Hematopoietic multipotent progenitor cell treated with erythropoietin and hydrocortisone succinate and interleukin-3 and kit ligand, for 4 days (in vitro differentiated cells): Measurements from ENCODE around the gene RAB6B.

Source experiments
- DNase-seq: peaks from one replicate; pipeline ENCODE4 v3.0.0-alpha.2; 2015

The RAB6B gene

GRCh38 chr3:133833880-133834620, 61.6 kb downstream of the RAB6B start:
- DNase-seq: peak; percentile 39

- DNase-seq: no peak
Observed at GRCh38 chr3:133833267-133833666, 62.4 kb downstream of the RAB6B start.

- no peak for DNase-seq
Observed at GRCh38 chr3:133832802-133833144, 62.9 kb downstream of the RAB6B start.

- no peak for DNase-seq
Observed at GRCh38 chr3:133831966-133832801, 63.5 kb downstream of the RAB6B start.

GRCh38 chr3:133830071-133830470, 65.6 kb downstream of the RAB6B start:
- no peak for DNase-seq

- DNase-seq: no peak
Observed at GRCh38 chr3:133829310-133829707, 66.4 kb downstream of the RAB6B start.

GRCh38 chr3:133828576-133829309, 66.9 kb downstream of the RAB6B start:
- no peak for DNase-seq

- no peak for DNase-seq
Observed at GRCh38 chr3:133827684-133828083, 68.0 kb downstream of the RAB6B start.

DNA sequence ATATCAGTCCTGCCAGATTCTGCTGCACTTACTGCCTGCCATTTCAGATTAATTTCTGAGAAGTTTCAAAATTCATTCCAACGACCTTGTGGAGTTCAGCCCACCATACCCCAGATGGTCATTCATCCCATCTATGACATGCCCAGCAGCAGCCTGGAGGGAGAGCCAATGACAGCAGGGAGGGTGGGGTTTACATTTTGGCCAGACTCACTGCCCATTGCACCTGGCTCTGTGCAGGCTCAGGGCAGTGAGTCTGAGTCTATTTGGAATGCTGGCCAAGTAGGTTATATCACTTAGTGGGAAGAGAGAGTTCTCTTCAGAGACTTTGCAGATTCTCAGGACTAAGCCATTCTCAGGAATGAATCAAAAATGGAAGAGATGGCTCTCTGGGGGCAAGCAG, 68.5 kb downstream of the RAB6B start:
- no peak for DNase-seq

- no peak for DNase-seq
Observed at GRCh38 chr3:133825969-133826727, 69.5 kb downstream of the RAB6B start.

DNA sequence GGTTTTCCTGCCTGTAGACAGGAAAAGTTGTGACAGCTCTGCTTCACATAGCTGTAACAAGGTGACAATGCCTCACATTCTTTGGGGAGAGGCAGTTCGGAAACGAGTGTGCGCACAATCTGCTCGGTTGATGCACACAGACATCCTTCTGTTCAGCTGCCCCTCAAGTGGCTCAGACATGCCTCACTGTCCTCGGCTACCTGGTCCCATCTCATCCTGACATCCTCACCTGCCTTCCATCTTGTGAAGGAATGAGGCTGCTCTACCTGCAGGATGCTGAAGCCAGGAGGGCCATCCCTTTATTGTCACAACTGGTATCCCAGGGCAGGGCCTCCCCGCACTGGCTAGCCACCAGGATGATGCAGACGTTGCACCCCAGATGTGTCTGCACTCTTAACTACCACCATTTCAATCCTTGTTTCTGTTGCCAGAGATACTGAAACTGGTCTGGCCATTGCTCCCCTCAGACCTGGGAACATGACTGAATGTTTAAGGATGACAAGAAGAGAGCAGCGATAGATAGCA, 70.7 kb downstream of the RAB6B start:
- DNase-seq: no peak

- peak; percentile 46 for DNase-seq
Observed at GRCh38 chr3:133821767-133822638, 73.7 kb downstream of the RAB6B start.

DNA sequence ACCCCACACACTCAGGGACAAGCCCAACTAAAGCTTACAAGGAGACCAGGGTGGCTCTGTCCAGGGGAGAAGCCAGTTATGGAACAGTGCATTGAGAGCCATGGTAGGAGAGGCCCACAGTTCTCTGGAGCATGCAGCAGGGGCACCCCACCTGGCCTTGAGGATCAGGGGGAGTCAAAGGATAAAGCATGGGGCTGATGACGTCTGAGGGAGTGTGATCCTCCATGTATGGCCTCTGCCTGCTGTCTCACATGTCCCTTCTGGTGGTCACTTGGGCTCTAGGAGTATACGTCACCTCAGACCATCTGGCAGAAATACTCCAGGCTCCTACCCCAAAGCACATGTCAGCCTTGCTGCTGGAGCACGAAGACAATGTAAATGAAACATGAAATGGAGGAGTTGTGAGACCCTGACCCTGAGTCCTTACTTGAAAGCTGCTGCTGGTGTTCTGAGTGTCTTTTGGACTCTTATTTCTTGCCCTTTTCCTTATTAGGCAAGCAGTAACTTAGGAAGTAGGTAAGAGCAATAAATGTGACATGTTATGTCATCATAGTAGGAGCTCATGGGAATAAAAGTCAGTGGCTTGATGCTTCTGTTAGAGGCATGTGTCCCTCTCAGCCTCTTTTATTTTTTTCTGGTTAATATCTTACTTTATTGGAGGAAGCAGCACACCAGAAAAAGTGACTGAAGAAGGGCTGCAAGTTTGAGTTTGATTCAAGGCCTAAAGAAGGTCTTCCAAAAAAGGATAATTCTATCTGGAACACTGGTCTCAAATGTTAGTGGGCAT, 74.6 kb downstream of the RAB6B start:
- DNase-seq: no peak

- DNase-seq: no peak
Observed at GRCh38 chr3:133820129-133820528, 75.6 kb downstream of the RAB6B start.

- DNase-seq: no peak
Observed at GRCh38 chr3:133815386-133815785, 80.3 kb downstream of the RAB6B start.

DNA sequence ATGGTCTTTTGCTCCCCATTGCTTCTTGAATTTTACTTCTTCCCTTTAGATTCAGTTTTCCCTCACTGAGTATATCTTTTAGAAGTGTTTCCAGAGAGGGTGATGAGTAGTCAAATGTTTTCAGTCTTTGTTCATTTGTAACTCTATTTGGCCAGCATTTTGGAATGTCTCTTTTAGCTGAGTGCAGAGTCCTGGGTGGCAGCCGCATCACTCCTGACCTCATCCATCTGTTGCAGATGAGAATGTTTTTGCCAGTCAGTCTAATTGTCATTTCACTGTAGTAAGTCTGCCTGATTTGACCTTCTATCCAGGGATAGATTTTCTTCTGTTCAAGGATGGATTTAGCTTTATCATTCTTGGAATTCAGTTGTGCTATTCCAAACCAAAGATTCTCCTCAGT, 82.8 kb downstream of the RAB6B start:
- no peak for DNase-seq

GRCh38 chr3:133805702-133806475, 89.8 kb downstream of the RAB6B start, which contains the start of gene SRPRB:
Gene SRPRB (plus strand): TSS chr3:133805815. CDS start chr3:133805849, 34 bp downstream.
- DNase-seq: peak; percentile 98

- no peak for DNase-seq
Observed at GRCh38 chr3:133805384-133805701, 90.3 kb downstream of the RAB6B start.

GRCh38 chr3:133804896-133805295, 90.8 kb downstream of the RAB6B start:
- no peak for DNase-seq

- DNase-seq: no peak
Observed at GRCh38 chr3:133803469-133803868, 92.2 kb downstream of the RAB6B start.
